CD4-positive, alpha-beta T cell treated with Interleukin-17A for 1 hour (primary cell): ENCODE measurements around the gene RGS16.

Source experiments
- DNase-seq: peaks from one replicate; pipeline ENCODE4 v3.0.0-alpha.2; 2020

The RGS16 gene

GRCh38 chr1:182629499-182630096 is 25.4 kb upstream of the RGS16 start:
- peak; percentile 68 for DNase-seq

DNA sequence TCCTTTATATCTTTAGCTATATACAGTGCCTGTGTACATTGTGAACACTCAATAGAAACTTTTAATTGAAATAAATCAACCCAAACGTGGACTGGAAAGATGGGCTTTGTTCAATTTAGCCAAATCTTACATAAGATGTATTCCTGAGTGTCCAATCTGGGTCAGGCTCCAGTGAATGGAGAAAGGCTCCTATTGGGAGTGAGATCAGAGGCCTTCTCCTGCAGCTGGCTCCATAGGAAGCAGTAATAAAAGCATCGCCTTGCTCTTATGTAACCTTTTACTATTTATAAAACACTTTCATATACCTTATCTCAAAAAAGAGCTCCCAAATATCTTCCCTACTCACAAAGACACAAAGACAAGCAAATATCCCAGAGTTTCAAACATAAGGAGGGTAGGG is 24.9 kb upstream of the RGS16 start:
- no peak for DNase-seq

GRCh38 chr1:182628657-182629056 is 24.5 kb upstream of the RGS16 start:
- DNase-seq = no peak

- no peak for DNase-seq
These were observed 23.4 kb upstream of the RGS16 start for GRCh38 chr1:182627622-182628021.

- no peak for DNase-seq
These were observed 22.3 kb upstream of the RGS16 start for GRCh38 chr1:182626527-182626926.

DNA sequence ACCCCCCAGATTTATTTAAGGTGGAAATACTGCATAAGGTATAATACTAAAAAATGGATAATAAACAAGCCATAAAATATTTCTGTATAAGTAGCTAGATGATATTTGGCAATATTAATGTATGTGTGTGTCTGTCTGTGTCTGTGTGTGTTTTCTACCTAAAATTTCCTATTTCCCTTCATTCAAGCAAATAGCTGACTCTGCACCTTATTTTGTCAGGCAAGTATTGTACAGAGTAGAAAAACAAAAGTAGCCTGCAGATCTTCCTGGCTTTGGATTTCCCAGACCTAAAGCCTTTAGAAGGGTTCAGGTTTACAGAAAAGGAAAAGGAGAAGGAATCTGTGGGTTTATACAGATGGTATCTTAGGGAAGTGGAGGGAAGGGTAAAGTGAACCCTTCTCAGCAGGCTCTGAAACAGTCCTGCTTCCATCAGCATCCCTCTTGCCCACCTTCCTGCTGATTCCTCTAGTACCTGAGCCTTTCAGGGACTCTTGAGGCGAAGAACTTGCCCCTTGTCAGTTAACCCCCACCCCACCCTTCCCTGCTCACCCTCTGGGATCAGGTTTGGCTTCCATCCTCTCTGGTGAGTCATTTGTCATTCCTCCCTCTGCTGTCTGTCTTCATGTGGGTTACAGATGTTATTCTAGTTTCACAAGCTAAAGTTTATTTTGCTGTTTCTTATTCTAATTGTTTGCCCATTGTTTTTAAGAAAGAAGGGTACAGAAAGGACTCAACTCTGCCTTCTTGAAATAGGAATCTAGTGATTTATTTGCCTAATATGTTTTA is 21.7 kb upstream of the RGS16 start:
- no peak for DNase-seq

DNA sequence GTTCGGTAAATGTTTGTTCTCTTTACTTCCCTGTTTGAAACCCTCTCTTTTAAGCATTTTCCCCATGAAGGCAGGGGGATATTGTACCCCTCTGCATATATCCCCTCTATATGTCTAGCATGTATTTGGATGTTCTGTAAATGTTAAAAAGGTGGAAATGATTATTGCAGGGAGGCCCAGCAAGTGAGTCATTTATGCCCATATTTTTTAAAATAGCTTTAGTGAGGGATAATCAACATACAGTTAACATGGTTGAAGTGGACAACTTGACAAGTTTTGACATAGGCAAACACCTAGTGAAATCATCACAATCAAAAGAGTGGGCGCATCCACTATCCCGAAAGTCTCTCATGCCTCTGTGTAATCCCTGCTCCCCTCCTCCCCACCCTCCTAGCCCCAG is 20.8 kb upstream of the RGS16 start:
- no peak for DNase-seq

GRCh38 chr1:182624577-182624976 is 20.4 kb upstream of the RGS16 start:
- no peak for DNase-seq

- DNase-seq = no peak
These were observed 18.8 kb upstream of the RGS16 start for GRCh38 chr1:182622901-182623528.

- no peak for DNase-seq
These were observed 17.7 kb upstream of the RGS16 start for GRCh38 chr1:182621906-182622305.

- no peak for DNase-seq
These were observed 16.9 kb upstream of the RGS16 start for GRCh38 chr1:182620924-182621585.

DNA sequence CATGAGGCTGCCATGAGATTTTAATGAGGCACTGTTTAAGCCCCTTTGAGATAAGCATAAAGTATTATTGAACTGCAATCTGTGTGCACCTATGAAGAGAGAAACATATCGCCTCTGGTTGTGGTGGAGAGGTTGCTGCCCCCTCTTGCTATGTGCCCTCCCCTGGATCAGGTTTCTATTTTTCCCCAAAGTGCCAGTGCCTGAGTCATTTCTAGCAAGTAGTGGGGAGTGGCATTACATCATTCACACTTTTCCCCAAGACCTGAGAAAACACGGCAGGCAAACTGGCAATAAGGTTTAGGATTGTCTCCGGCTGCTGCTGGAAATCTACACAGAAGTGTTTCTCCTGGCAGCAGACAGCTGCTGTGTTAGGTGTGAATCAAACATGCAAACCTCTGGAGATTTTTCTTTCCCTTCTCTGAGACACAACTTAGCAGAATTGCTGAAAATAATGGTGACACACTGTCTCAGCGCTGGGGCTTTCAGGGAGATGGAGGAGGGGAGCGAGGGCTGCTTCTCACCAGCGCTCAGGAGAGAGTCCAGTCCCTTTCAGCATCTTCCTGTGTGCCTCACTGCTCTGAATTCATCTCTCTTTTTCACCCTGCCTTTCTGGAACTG is 13.7 kb upstream of the RGS16 start:
- DNase-seq = no peak

- no peak for DNase-seq
These were observed 12.8 kb upstream of the RGS16 start for GRCh38 chr1:182617014-182617429.

GRCh38 chr1:182616130-182617013 is 12.2 kb upstream of the RGS16 start:
- peak; percentile 93 for DNase-seq

DNA sequence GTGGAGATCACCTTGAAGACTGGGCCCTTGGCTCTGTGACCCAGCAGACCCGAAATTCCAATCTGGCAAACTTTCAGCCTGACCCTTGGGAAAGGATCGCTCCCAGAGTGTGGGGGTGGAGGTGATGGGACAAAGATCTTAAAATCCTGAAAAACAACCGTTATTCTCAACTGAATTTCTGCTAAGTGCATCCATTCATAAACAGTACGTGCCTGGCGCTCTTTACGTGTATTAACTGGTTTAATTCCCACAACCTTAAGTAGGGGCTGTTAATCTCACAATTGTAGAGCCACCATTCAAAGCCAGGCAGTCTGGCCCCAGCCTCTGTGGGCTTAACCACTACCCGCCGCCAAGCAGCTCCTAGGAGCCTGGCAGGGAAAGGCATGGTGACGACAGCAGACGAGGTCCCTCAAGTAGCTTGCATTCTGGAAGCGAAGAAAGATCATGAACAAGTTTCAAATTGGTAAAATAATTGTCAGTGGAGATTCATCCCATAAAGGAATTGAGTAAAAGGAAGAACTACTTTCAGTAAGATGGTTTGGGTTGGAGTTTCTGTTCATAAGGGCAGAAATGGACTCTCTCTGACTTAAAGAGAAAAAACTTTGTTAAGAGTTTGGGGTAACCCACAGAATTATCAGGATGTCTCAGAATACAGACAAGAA is 11.4 kb upstream of the RGS16 start:
- no peak for DNase-seq

GRCh38 chr1:182614796-182615454 is 10.7 kb upstream of the RGS16 start:
- DNase-seq = peak; percentile 53

DNA sequence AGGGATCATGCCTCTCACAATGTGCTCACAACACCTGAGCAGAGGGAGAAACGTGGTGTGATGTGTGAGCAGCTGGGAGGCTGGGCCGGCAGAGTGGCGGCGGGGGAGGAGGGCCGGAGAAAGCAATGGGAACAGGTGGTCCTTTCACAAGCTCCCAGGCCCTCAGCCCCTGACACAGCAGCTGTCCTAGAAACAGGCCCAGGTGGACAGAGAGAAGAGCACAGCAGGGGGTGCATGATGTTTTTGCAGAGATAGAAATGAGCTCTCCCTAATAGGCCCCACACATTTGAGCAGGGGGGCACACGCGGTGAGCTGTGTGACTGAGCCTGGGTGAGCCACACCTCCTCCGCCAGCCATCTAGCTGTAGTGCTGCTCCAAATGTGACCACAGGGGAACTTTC is 7.6 kb upstream of the RGS16 start:
- DNase-seq = no peak

- no peak for DNase-seq
These were observed 7.1 kb upstream of the RGS16 start for GRCh38 chr1:182611326-182611725.

DNA sequence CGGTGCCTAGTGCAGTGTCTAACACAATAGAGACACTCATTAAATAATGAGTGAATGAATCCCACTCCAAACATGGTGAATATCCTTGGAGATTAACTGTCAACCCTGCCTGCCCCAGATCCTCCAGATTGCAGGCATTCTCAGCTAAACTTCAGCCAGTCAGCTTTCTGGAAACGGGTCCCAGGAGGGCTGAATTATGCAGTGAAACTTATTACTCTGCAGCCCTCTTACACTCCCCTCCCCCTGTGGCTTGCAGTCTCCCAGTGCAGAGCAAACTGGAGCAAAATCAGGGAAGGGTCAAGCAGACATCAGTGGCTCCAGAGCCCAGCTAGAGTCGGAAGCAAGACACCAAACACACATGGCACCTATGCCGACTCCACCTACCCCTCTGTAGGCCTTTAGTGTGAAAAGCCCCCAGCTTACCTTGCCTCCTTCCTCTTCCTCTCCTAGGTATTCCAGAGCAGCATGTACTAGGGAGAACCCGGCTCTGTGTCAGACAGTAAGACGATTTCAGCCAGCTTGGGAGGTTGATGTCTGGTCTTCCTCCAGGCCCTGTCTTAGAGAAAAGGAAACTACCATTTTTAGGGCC is 6.5 kb upstream of the RGS16 start:
- no peak for DNase-seq

DNA sequence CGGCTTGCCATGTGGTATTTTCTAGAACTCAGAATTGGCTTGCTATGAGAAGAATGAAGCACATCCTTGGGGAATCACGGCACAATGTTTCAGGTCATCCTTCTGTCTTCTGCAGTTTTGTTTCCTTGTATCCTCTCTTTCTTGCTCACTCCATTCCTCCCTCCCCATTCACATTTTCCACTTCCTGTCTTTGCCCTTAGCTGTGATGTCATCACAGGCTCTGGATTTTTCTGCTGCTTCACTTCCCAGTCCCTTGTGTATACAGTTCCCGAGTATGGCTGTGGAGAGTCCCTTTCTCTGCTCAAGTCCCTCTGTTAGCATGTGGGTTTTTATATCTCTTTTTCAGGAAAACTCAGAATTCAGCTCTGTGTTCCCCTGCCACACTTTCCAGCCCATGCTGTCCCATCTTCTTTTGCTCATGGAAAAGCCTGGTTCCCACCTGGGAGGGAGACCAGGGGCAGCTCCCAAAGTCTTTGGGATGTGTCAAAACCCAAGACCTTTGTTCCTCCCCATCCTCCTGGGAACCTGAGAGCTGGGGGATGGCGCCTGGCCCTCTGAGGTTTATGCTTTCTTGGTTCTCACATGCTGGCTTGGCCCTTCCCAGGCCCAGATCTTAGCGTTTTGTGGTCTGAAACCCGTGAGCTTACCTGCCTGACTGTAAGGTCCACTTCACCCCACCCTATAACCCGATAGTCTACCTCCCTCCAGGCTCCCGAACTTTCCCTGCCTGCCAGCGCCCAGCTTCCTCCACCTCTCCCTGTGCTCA is 4.8 kb upstream of the RGS16 start:
- DNase-seq = no peak
